T1000 (cell line): ENCODE data around the gene FAM200C.

Experiments
- DNase-seq: peaks from one replicate; lab custom pipeline; 2025; ENCODE audit warnings: mixed read lengths; lab: John Stamatoyannopoulos, UW

The FAM200C gene

GRCh38 chr5:160419458-160420330 lies 19.8 kb upstream of the FAM200C start:
- DNase-seq, result no peak

GRCh38 chr5:160418561-160419457 lies 19.0 kb upstream of the FAM200C start, which contains the start of gene SLU7:
Gene SLU7, minus strand, starts transcription at chr5:160419081. Its CDS starts 3,787 bp downstream, at chr5:160415294.
- DNase-seq, result peak; percentile 89

GRCh38 chr5:160398806-160399205 lies 1.0 kb downstream of the FAM200C start:
- no peak for DNase-seq

- DNase-seq, result no peak
Measured at GRCh38 chr5:160397492-160397891, 2.4 kb downstream of the FAM200C start.

- DNase-seq, result no peak
Measured at GRCh38 chr5:160395111-160395510, 4.7 kb downstream of the FAM200C start.

GRCh38 chr5:160390787-160391696 lies 8.8 kb downstream of the FAM200C start:
- no peak for DNase-seq

GRCh38 chr5:160387445-160387844 lies 12.4 kb downstream of the FAM200C start:
- DNase-seq, result no peak

GRCh38 chr5:160385496-160385895 lies 14.4 kb downstream of the FAM200C start:
- no peak for DNase-seq

- DNase-seq, result no peak
Measured at GRCh38 chr5:160384681-160385080, 15.2 kb downstream of the FAM200C start.

- no peak for DNase-seq
Measured at GRCh38 chr5:160382346-160382745, 17.5 kb downstream of the FAM200C start.

- no peak for DNase-seq
Measured at GRCh38 chr5:160380041-160380440, 19.8 kb downstream of the FAM200C start.

GRCh38 chr5:160379511-160379910 lies 20.3 kb downstream of the FAM200C start:
- no peak for DNase-seq

- no peak for DNase-seq
Measured at GRCh38 chr5:160378330-160378729, 21.5 kb downstream of the FAM200C start.

GRCh38 chr5:160377651-160378050 lies 22.2 kb downstream of the FAM200C start:
- no peak for DNase-seq

GRCh38 chr5:160376416-160376815 lies 23.4 kb downstream of the FAM200C start:
- no peak for DNase-seq

GRCh38 chr5:160375701-160376100 lies 24.2 kb downstream of the FAM200C start:
- no peak for DNase-seq

- DNase-seq, result no peak
Measured at GRCh38 chr5:160375166-160375565, 24.7 kb downstream of the FAM200C start.

GRCh38 chr5:160371294-160371693 lies 28.6 kb downstream of the FAM200C start:
- no peak for DNase-seq

GRCh38 chr5:160370713-160371034 lies 29.2 kb downstream of the FAM200C start:
- no peak for DNase-seq

- peak; percentile 10 for DNase-seq
Measured at GRCh38 chr5:160369990-160370712, 29.7 kb downstream of the FAM200C start, which contains the start of gene C1QTNF2. Gene C1QTNF2, minus strand, starts transcription at chr5:160370626. Its CDS starts 15,615 bp downstream, at chr5:160355011.

GRCh38 chr5:160367885-160368284 lies 32.0 kb downstream of the FAM200C start:
- DNase-seq, result no peak
